Measurements from ENCODE around the gene AGTR1.

- no peak for TF ChIP-seq CTCF (IDR thresholded peaks at IDR 0.05; ENCODE audit: low read depth, low read length)
- no peak for TF ChIP-seq POLR2A (IDR thresholded peaks at IDR 0.05; ENCODE audit: extremely low read depth, insufficient read length)
- no peak for TF ChIP-seq MYC (IDR thresholded peaks at IDR 0.05; ENCODE audit: low read depth, low read length)
Measured at GRCh38 chr3:148698190-148698810, 597 bp downstream of the AGTR1 start.
